Right lobe of liver (tissue), 6 donors: ENCODE data around the gene UACA. TPM values are rescaled to one million over a fixed set of nuclear protein-coding genes. Genes with fewer than 3 reads are reported as not detected.

Experiments used
- ATAC-seq, 4 donors: fragments of 200-7000 bp; cut with Tn5 transposase; one replicate each; pipeline ENCODE4 v1.9.1; 2020; ENCODE audit warnings: mild to moderate bottlenecking in 4 of 4, moderate library complexity in 4 of 4
- DNase-seq, 3 donors: peaks; one replicate each; pipeline ENCODE4 v3.0.0-alpha.2; 2020
- H3K27ac ChIP-seq, 3 donors: fragments of 200-600 bp; one replicate each; pipeline ENCODE4 v1.8.0; 2022
- H3K27me3 ChIP-seq, 2 donors: fragments of 200-600 bp; one replicate each; pipeline ENCODE4 v1.8.0; 2022
- H3K36me3 ChIP-seq, 4 donors: fragments of 200-600 bp; sonication (generic) in 1 of 4; one replicate each; pipeline versions ENCODE4 v1.5.1 to v1.8.0; 2017 to 2022; ENCODE audit warnings: control low read depth in 1 of 4
- H3K4me1 ChIP-seq, 4 donors: fragments of 200-600 bp; sonication (generic) in 1 of 4; one replicate each; pipeline versions ENCODE4 v1.5.1 to v1.8.0; 2017 to 2022; ENCODE audit warnings: control low read depth in 1 of 4
- H3K4me3 ChIP-seq, 3 donors: fragments of 200-600 bp; one replicate each; pipeline ENCODE4 v1.8.0; 2022
- H3K9me3 ChIP-seq, 4 donors: fragments of 200-600 bp; sonication (generic) in 1 of 4; one replicate each; pipeline versions ENCODE4 v1.5.1 to v1.8.0; 2017 to 2022; ENCODE audit warnings: control low read depth in 1 of 4
- CTCF ChIP-seq, 4 donors: fragments of 200-600 bp in 3 of 4; fragments of 450-650 bp in 1 of 4; IDR thresholded peaks; one replicate each; pipeline versions ENCODE4 v1.5.1 to v1.8.0; 2016 to 2022; ENCODE audit warnings: antibody characterized with exemption in 4 of 4, mild to moderate bottlenecking in 2 of 4
- POLR2A ChIP-seq: fragments of 450-650 bp; IDR thresholded peaks from one replicate; pipeline ENCODE4 v1.6.1; 2017; ENCODE audit warnings: antibody characterized with exemption, mild to moderate bottlenecking
- WGBS: methylation state at CpG from one replicate; pipeline ENCODE4 v1.1.6; 2018; ENCODE audit warnings: low coverage, low lambda C conversion rate; ENCODE audit not compliant: insufficient coverage; ENCODE audit errors: missing lambda C conversion rate; 5-methylcytosine and 5-hydroxymethylcytosine counted together
- intact Hi-C, 2 donors: fragments of 100-400 bp; cut with DNase I; formaldehyde crosslinking; loops; one replicate each; pipeline versions ENCODE4 v1.11.2 to v1.14.1; 2022
- total RNA-seq, 6 experiments: library from RNA; depleted of rRNA in 2 of 6; stranded (reverse); fragments of >200 nt in 2 of 6; fragmentation: NEBNext Ultra II Directional in 3 of 6; extraction: Animal tissue kit (Norgen Biotek cat#: 25700) in 3 of 6; gene quantifications; one replicate each; pipeline versions ENCODE4 v1.1.0 to v1.2.4, GENCODE V29; 2016 to 2023
- donor health status: DM: no; HTN: yes; CAD: no.
- donor health status: DM: no; HTN: no; CAD: no.
- donor health status: DM: no; HTN: no; CAD: no.
- donor health status: DM: no; HTN: yes; CAD: no.
- donor health status: DM: no; HTN: yes; CAD: no.

The UACA gene
- total RNA-seq, 6 experiments from 2014 or later: 10.1 to 22.3 (median 14.4) TPM

- no peaks in the 10 kb centered on the region for H3K9me3 ChIP-seq
- no peaks in the 10 kb centered on the region for H3K27me3 ChIP-seq
- no peak overlapping the region for H3K27ac ChIP-seq
- intact Hi-C loops: no loop called here
- DNase-seq (no peak), ATAC-seq (no peak)
- TF ChIP-seq POLR2A (no peak), CTCF (IDR thresholded peaks at IDR 0.05) (no peak)
- no peak overlapping the region for H3K4me3 ChIP-seq
- peaks cover 0 to 1% (median 0%) of the 10 kb centered on the region in 4 donors for H3K36me3 ChIP-seq
- peaks cover 0 to 4% (median 0%) of the 10 kb centered on the region in 4 donors for H3K4me1 ChIP-seq
These were observed 64.9 kb downstream of the UACA start for GRCh38 chr15:70698426-70698825.

DNA sequence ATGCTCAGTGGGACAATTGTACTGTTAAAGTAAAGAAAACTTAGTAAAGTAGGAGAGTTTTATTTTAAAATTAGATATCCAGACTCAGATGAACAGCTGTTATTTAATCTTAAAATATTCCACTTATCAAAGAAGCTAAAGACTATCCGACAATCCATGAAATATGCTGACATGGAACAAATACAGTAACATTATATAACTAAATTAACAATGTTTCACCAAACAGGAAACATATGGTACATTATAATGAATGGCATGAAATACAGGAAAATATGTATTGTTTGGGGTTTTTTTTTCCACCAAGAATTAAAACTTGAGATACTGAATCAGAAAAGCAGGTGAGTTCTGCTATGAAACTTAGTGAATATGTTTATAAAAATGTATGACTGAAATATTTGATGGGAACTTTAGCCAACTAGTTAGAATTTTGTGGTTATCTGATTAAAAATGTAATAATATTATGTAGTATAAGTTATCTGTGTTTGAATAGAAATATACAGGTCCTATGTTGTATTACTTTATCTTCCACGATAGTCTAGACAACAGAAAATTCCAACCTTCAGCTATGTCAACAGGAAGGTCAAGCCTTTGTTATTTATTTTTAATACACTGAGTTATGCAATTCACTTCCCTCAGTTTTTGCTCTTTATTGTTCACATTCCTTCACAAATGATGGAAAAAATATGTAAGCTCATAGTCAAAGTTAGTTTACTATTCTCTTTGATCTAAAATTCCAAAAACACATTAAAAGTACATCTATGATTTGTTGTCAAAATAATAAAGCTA, 72.7 kb downstream of the UACA start:
- no peak for TF ChIP-seq CTCF (IDR thresholded peaks at IDR 0.05)
- intact Hi-C loops: no loop called here
- Histone ChIP-seq H3K4me3 (no peak overlapping the region), H3K36me3 (peaks cover 0 to 5% (median 3%) of the 10 kb centered on the region in 4 donors), H3K27ac (no peak overlapping the region), H3K27me3 (no peaks in the 10 kb centered on the region), H3K9me3 (no peaks in the 10 kb centered on the region), H3K4me1 (peaks cover 0 to 11% (median 2%) of the 10 kb centered on the region in 4 donors)
- 28% methylated on average over 2 of the region's 2 CpGs for WGBS
- DNase-seq (no peak), ATAC-seq (peak; percentile 43 to 64 (median 46))

DNA sequence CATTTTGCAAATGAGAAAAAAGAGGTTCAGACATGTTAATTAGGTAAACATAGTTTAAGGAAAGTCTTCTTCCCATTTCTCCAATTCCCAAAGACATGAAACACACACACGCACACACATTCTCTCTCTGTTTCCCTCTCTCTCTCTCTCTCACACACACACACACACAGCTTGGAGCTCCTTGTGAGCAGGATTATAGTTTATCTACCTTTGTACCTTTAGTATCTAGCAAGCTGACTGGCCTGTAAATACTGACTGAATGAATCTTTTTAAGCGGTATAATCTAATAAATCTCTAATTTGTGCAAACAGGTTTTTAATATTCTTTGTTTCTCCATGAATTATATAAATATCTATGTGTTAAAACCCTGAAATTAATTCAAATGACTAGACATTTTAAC, 73.3 kb downstream of the UACA start:
- 50% methylated on average over 2 of the region's 2 CpGs for WGBS
- DNase-seq (no peak), ATAC-seq (peak in 3 of 4 donors; percentile 30 to 38 (median 31))
- intact Hi-C loops: no loop called here
- Histone ChIP-seq H3K27me3 (no peaks in the 10 kb centered on the region), H3K36me3 (peaks cover 0 to 5% (median 3%) of the 10 kb centered on the region in 4 donors), H3K4me3 (no peak overlapping the region), H3K9me3 (no peaks in the 10 kb centered on the region), H3K4me1 (peaks cover 0 to 11% (median 2%) of the 10 kb centered on the region in 4 donors), H3K27ac (no peak overlapping the region)
- TF ChIP-seq POLR2A: no peak
- no peak for TF ChIP-seq CTCF (IDR thresholded peaks at IDR 0.05)

- H3K27me3 ChIP-seq: no peaks in the 10 kb centered on the region
- intact Hi-C loops: loop anchor here in 1 of 2 donors (10.0 kb wide), 1 partner anchor 127 kb away; no protein-coding TSS in a partner anchor
- WGBS: 80% methylated on average over 3 of the region's 3 CpGs
- no peak for TF ChIP-seq CTCF (IDR thresholded peaks at IDR 0.05)
- no peak for TF ChIP-seq POLR2A
- no peaks in the 10 kb centered on the region for H3K9me3 ChIP-seq
- H3K4me3 ChIP-seq: no peak overlapping the region
- peaks cover 0 to 5% (median 3%) of the 10 kb centered on the region in 4 donors for H3K36me3 ChIP-seq
- H3K27ac ChIP-seq: no peak overlapping the region
- DNase-seq: no peak
- ATAC-seq: no peak
- H3K4me1 ChIP-seq: peaks cover 0 to 11% (median 2%) of the 10 kb centered on the region in 4 donors
These were observed 75.9 kb downstream of the UACA start for GRCh38 chr15:70687482-70687881.
